Lower leg skin (tissue), 3 donors: Measurements from ENCODE around the gene ACIN1.

Experiments used
- POLR2A ChIP-seq, 2 donors: fragments of 450-650 bp; IDR thresholded peaks; one replicate each; pipeline ENCODE4 v1.6.1; 2016 to 2017; ENCODE audit warnings: antibody characterized with exemption in 2 of 2, mild to moderate bottlenecking in 1 of 2, moderate library complexity in 1 of 2
- TF ChIP-seq, protein P1 (sequence below), 3 donors: fragments of 450-650 bp; IDR thresholded peaks; one replicate each; pipeline ENCODE4 v1.5.1; 2016; ENCODE audit warnings: antibody characterized with exemption in 3 of 3, mild to moderate bottlenecking in 3 of 3, moderate library complexity in 2 of 3

DNA sequence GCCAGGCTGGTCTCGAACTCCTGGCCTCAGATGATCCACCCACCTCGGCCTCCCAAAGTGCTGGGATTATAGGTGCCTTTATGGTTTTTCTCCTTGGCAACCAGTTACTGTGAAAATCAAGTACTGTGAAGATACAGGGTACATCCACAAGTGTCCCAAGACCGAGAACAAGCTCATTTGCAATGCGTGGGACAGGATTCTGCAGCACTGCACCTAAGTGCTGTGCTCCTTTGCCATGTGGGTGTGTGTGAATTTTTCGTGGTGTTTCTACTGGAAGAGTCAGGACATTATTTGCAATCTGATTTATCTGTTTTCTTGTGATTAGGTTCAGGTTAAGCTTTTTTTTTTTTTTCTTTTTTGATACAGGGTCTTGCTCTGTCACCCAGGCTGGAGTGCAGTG is 77.8 kb downstream of the ACIN1 start:
- TF ChIP-seq, protein P1, sequence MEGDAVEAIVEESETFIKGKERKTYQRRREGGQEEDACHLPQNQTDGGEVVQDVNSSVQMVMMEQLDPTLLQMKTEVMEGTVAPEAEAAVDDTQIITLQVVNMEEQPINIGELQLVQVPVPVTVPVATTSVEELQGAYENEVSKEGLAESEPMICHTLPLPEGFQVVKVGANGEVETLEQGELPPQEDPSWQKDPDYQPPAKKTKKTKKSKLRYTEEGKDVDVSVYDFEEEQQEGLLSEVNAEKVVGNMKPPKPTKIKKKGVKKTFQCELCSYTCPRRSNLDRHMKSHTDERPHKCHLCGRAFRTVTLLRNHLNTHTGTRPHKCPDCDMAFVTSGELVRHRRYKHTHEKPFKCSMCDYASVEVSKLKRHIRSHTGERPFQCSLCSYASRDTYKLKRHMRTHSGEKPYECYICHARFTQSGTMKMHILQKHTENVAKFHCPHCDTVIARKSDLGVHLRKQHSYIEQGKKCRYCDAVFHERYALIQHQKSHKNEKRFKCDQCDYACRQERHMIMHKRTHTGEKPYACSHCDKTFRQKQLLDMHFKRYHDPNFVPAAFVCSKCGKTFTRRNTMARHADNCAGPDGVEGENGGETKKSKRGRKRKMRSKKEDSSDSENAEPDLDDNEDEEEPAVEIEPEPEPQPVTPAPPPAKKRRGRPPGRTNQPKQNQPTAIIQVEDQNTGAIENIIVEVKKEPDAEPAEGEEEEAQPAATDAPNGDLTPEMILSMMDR (IDR thresholded peaks at IDR 0.05), result no peak
- no peak for TF ChIP-seq POLR2A (IDR thresholded peaks at IDR 0.05)
